GM18526 (cell line): ENCODE data around the gene LAMB1.

ENCODE experiments used
- POLR2A ChIP-seq: IDR thresholded peaks from 3 replicates; pipeline ENCODE4 v1.6.1; 2011; ENCODE audit not compliant: insufficient read length; ENCODE audit errors: extremely low read depth

LAMB1 gene

DNA sequence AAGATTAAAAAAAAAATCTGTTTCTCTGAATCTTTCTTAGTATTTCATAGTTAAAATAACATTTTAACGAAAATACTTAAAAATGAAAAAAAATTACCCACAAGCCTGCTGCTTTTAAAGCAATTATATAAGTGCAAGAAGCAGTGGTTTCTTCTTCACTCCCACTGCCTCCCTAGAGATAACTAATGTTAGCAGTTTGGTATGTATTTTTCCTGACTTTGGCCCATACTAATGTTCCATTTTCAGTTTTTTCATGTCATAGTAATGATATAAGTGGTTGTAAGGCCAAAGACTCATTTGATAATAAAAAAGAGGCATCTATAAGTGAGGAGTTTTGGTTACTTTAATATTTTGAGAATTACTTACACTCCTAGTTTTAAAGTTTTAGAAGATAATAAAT lies 24.3 kb upstream of the LAMB1 start:
- TF ChIP-seq POLR2A = no peak

DNA sequence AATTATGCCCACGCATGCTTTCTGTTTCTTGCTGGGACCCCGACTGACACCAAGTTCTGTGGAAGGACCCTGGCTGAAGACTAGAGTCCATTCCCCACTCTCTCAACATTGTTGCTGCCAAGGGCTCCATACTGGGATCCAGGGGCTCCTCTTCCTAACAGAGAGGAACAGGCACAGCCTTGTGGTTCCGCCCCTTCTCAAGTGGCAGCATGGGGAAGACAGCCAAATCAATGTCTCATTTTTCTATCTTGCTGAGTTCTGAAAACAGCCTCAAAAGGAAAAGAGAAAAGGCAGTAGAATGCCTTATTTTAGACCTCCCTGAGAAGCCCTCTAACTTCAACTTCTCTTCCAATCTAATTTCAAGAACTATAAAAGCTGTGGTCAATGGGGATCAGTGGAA lies 23.7 kb upstream of the LAMB1 start:
- TF ChIP-seq POLR2A = no peak

GRCh38 chr7:108026116-108026515 lies 23.2 kb upstream of the LAMB1 start:
- no peak for TF ChIP-seq POLR2A

DNA sequence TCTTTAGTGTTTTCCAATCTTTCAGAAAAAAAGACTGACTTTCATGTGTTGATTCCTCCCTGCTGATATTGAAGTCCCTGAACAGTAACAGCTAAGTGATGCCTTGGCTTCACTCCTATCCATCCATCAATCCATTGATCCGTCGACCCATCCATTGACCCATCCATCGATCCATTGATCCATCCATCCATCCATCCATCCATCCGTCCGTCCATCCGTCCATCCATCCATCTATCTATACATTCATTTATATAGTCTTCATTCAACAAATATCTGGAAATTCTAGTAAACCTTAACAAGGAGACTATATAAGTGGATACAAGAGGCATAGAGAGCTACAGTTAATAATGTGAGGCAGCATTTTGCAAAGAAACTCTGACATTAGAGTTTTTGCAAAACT lies 21.6 kb upstream of the LAMB1 start:
- no peak for TF ChIP-seq POLR2A

- TF ChIP-seq POLR2A = no peak
These were observed 17.6 kb upstream of the LAMB1 start for GRCh38 chr7:108020585-108020984.

DNA sequence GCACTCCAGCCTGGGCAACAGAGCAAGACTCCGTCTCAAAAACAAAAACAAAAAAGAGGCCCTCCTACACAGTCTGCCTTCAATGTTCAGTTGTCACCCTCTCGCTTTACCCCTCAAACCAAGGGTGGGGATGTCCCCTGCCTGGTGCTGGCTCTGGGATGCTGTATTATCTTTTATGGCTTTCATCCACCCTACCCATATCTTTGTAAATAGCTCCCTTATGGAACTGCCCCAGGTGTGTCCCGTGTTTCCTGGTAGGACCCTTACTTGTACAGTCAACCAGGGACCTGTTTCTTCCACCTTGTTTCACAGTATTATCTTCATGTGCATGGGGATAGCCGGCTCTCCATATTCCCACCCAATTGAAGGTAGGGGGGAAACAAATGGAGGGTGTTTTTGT lies 15.7 kb upstream of the LAMB1 start:
- no peak for TF ChIP-seq POLR2A

GRCh38 chr7:108017776-108018151 lies 14.8 kb upstream of the LAMB1 start:
- TF ChIP-seq POLR2A = no peak

DNA sequence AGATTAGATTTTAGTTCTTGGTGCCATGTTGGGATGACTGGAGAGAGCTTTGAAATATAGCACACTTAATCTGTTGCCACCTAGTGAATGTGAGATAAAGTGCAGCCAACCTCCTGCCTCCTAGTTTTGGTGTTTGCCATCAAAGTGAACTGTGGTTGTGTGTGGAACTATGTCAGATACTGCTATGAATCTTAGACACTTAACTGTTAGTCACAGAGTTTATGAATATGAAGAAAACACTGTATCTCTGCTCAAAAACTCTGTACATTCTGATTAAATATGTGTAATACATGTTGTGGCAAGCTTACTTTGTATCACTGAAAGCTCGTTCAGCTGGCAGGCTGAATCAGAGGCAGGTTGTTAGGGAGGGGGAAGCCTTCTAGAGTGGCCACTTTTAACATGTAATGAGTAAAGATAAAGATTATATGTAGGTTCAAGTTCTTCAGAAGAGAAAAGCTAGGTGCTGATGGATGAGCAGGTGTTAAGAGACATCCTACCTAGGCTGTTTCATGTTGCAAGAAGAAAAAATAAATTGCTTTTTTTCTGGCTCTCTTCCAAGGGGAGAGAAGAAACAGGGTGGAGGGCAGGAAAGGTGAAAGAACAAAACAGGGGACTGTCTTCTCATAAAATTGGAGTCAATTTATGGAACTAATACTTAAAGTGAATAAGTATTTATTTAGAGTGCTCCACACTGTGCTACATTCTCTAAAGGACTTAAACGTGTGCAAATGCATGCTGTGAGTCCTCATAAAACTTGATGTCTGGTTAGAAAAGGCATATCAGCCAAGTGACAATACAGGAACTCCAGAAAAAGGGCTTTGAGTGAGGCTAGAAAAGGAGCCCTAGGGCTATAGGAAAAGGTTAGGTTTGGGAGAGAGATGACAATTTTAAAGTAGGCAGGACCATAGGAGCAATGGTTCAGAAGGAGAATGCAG lies 14.1 kb upstream of the LAMB1 start:
- no peak for TF ChIP-seq POLR2A

DNA sequence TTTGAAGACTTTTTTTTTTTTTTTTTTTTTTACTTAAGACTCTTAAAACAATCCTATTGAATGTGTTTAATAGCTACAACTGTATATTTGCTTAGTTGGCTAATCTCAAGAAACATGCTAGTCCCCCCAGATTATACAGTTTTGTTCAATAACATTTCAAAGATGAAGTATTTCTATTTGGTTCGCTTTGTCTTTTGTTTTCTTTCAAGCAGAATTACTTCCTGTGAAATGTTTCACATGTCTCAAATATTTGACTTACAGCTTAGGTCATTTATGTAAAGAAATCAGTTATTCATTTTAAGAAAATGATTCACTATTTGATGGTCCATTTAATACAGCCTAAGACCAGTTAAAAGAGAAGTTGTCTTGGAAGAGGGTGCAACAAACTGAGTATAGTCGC lies 12.8 kb upstream of the LAMB1 start:
- no peak for TF ChIP-seq POLR2A

- no peak for TF ChIP-seq POLR2A
These were observed 12.1 kb upstream of the LAMB1 start for GRCh38 chr7:108014747-108015682.

- TF ChIP-seq POLR2A = no peak
These were observed 11.3 kb upstream of the LAMB1 start for GRCh38 chr7:108014215-108014614.

DNA sequence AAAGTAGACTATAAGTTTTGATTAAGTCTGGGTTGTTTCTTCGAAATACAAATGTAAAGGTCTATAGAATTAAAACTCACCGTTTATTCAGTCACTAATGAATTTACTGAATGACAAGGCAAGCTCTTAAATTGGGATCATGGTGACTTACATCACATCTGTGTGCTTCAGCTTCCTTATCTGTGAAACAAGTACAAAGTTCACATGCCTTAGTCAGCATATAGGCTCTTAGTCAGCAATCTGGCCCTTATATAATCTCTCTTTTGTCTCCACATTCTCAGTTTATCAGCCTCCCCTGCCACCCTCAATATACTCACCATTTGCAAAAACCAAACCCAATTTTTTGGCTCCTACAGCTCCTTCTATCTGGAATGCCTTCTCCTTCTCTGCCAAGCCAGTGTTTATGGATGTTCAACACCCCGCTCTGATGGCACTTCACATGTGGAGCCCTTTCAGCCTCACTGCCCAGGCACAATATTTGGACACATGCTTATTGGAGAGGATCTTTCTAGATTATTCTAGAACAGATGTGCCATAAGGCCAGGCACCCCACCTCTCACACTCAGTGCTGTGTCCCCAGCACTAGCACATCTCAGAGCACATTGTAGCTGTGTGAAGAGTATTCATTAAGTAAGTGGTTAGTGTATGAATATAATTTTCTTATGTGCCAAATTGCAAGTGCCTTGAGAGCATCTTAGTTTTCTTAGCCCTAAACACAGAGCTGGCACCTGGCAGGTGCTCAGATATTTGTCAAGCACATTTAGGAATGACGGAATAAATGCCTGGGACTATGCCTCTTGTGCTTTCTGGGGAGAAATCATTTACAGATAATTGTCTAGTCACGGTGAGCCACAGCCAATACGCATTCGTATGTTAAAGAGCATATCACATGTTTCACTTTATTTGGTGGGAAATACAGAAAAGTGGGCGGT lies 9.8 kb upstream of the LAMB1 start:
- TF ChIP-seq POLR2A = no peak

DNA sequence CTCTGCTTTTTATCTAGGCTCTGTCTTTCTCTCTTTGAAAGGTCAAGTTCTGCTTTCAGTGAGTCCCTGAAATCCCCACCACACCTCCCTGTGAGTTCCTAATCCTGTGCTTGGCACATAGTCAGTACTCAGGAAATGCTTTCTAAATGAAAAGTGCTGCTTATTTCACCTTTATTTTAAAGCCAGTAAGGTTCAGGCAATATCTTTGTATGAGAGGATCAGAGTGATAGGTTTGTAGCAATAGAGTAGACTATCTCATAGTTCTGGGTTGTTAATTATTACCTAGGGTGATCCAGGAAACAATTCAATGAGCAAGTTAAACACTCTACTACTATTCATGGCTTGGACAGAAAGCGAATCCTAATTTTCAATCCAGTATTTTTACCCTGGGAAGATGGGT lies 7.4 kb upstream of the LAMB1 start:
- TF ChIP-seq POLR2A = no peak

- TF ChIP-seq POLR2A = no peak
These were observed 6.9 kb upstream of the LAMB1 start for GRCh38 chr7:108009873-108010272.

DNA sequence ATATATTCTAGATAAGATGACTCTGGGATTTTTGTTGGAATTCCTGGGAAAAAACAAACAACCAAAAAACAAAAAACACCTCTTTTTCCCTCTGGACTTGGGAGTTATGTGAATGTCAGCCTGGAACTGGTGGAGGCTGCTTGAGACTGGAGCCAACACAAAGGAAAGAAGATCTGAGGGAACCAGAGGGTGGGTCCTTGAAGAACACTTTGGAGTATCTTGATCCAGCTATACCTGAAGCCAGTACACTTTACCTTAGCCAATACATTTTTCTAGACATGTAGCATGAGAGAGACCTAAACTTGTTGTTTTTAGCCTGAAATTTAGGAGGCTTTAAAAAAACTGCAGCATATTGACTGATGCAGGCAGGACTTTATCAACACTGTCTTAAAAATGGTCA lies 5.9 kb upstream of the LAMB1 start:
- no peak for TF ChIP-seq POLR2A
